ENCODE measurements around the gene C2CD4A. TPM values are rescaled to one million over a fixed set of nuclear protein-coding genes. Genes with fewer than 3 reads are reported as not detected.

Gene C2CD4A
- total RNA-seq, 1 experiment from 2014 or later = not detected

- H3K27ac ChIP-seq = no peak overlapping the region
- H3K4me3 ChIP-seq = no peak overlapping the region
- H3K4me1 ChIP-seq (replicated peaks) = no peaks in the 10 kb centered on the region
- DNase-seq (ENCODE audit: low read depth in 1 of 2, low spot score in 2 of 2) = no peak
- H3K27me3 ChIP-seq (replicated peaks) = no peaks in the 10 kb centered on the region
- H3K9me3 ChIP-seq (replicated peaks) = no peaks in the 10 kb centered on the region
- H3K36me3 ChIP-seq = no peaks in the 10 kb centered on the region
Measured at GRCh38 chr15:62053439-62054085, 13.2 kb upstream of the C2CD4A start.

- H3K4me1 ChIP-seq (replicated peaks) = peaks cover 5% of the 10 kb centered on the region
- DNase-seq (ENCODE audit: low read depth in 1 of 2, low spot score in 2 of 2) = no peak
- H3K27ac ChIP-seq = no peak overlapping the region
- no peaks in the 10 kb centered on the region for H3K27me3 ChIP-seq (replicated peaks)
- peaks cover 4% of the 10 kb centered on the region; the same call in 1 of the 2 replicates for H3K36me3 ChIP-seq
- no peak overlapping the region for H3K4me3 ChIP-seq
- H3K9me3 ChIP-seq (replicated peaks) = no peaks in the 10 kb centered on the region
Measured at GRCh38 chr15:62054979-62055378, 11.8 kb upstream of the C2CD4A start.

GRCh38 chr15:62057341-62057980, 9.3 kb upstream of the C2CD4A start:
- Histone ChIP-seq H3K9me3 (replicated peaks) (no peaks in the 10 kb centered on the region), H3K4me3 (no peak overlapping the region), H3K27me3 (replicated peaks) (peaks cover 14% of the 10 kb centered on the region), H3K27ac (no peak overlapping the region), H3K36me3 (peaks cover 6% of the 10 kb centered on the region; the same call in 1 of the 2 replicates), H3K4me1 (replicated peaks) (peaks cover 10% of the 10 kb centered on the region)
- no peak for DNase-seq (ENCODE audit: low read depth in 1 of 2, low spot score in 2 of 2)

- H3K4me1 ChIP-seq (replicated peaks) = peaks cover 10% of the 10 kb centered on the region
- H3K27ac ChIP-seq = no peak overlapping the region
- no peaks in the 10 kb centered on the region for H3K9me3 ChIP-seq (replicated peaks)
- DNase-seq (ENCODE audit: low read depth in 1 of 2, low spot score in 2 of 2) = no peak
- H3K27me3 ChIP-seq (replicated peaks) = peaks cover 21% of the 10 kb centered on the region
- peaks cover 6% of the 10 kb centered on the region; the same call in 1 of the 2 replicates for H3K36me3 ChIP-seq
- no peak overlapping the region for H3K4me3 ChIP-seq
Measured at GRCh38 chr15:62058327-62059028, 8.3 kb upstream of the C2CD4A start.

GRCh38 chr15:62059108-62059815, 7.5 kb upstream of the C2CD4A start:
- Histone ChIP-seq H3K27me3 (replicated peaks) (peaks cover 28% of the 10 kb centered on the region), H3K27ac (peak overlapping the region; percentile 11; the same call in 1 of the 2 replicates), H3K9me3 (replicated peaks) (no peaks in the 10 kb centered on the region), H3K4me1 (replicated peaks) (peaks cover 10% of the 10 kb centered on the region), H3K4me3 (peak overlapping the region; percentile 73), H3K36me3 (peaks cover 6% of the 10 kb centered on the region; the same call in 1 of the 2 replicates)
- no peak for DNase-seq (ENCODE audit: low read depth in 1 of 2, low spot score in 2 of 2)

- no peaks in the 10 kb centered on the region for H3K9me3 ChIP-seq (replicated peaks)
- H3K27ac ChIP-seq = peak overlapping the region; percentile 11; the same call in 1 of the 2 replicates
- H3K27me3 ChIP-seq (replicated peaks) = peaks cover 28% of the 10 kb centered on the region
- H3K4me1 ChIP-seq (replicated peaks) = peaks cover 10% of the 10 kb centered on the region
- H3K4me3 ChIP-seq = peak overlapping the region; percentile 73
- H3K36me3 ChIP-seq = peaks cover 6% of the 10 kb centered on the region; the same call in 1 of the 2 replicates
- DNase-seq (ENCODE audit: low read depth in 1 of 2, low spot score in 2 of 2) = peak; percentile 69 to 75
Measured at GRCh38 chr15:62059816-62060112, 7.0 kb upstream of the C2CD4A start.

GRCh38 chr15:62060113-62060895, 6.5 kb upstream of the C2CD4A start, which contains the start of gene VPS13C:
Gene VPS13C (minus strand): TSS chr15:62060447. CDS start chr15:62060374, 73 bp downstream.
- H3K27me3 ChIP-seq (replicated peaks) = peaks cover 30% of the 10 kb centered on the region
- no peaks in the 10 kb centered on the region for H3K9me3 ChIP-seq (replicated peaks)
- H3K4me3 ChIP-seq = peak within 1 kb of the TSS; percentile 73
- peak; percentile 90 to 93 for DNase-seq (ENCODE audit: low read depth in 1 of 2, low spot score in 2 of 2)
- H3K27ac ChIP-seq = peak within 1 kb of the TSS; percentile 11; the same call in 1 of the 2 replicates
- peaks cover 10% of the 10 kb centered on the region for H3K4me1 ChIP-seq (replicated peaks)
- H3K36me3 ChIP-seq = peaks cover 6% of the 10 kb centered on the region; the same call in 1 of the 2 replicates

GRCh38 chr15:62060896-62061280, 5.9 kb upstream of the C2CD4A start:
- Histone ChIP-seq H3K9me3 (replicated peaks) (no peaks in the 10 kb centered on the region), H3K27me3 (replicated peaks) (peaks cover 36% of the 10 kb centered on the region), H3K4me1 (replicated peaks) (peaks cover 10% of the 10 kb centered on the region), H3K27ac (no peak overlapping the region), H3K4me3 (peak overlapping the region; percentile 73), H3K36me3 (peaks cover 6% of the 10 kb centered on the region; the same call in 1 of the 2 replicates)
- no peak for DNase-seq (ENCODE audit: low read depth in 1 of 2, low spot score in 2 of 2)

- H3K27me3 ChIP-seq (replicated peaks) = peaks cover 55% of the 10 kb centered on the region
- DNase-seq (ENCODE audit: low read depth in 1 of 2, low spot score in 2 of 2) = no peak
- H3K4me1 ChIP-seq (replicated peaks) = peaks cover 24% of the 10 kb centered on the region
- H3K4me3 ChIP-seq = no peak overlapping the region
- H3K9me3 ChIP-seq (replicated peaks) = no peaks in the 10 kb centered on the region
- no peak overlapping the region for H3K27ac ChIP-seq
- H3K36me3 ChIP-seq = peaks cover 6% of the 10 kb centered on the region; the same call in 1 of the 2 replicates
Measured at GRCh38 chr15:62063825-62064635, 2.7 kb upstream of the C2CD4A start.

- Histone ChIP-seq H3K27me3 (replicated peaks) (peaks cover 40% of the 10 kb centered on the region), H3K9me3 (replicated peaks) (no peaks in the 10 kb centered on the region), H3K36me3 (no peaks in the 10 kb centered on the region), H3K27ac (no peak overlapping the region), H3K4me3 (peak overlapping the region; percentile 41), H3K4me1 (replicated peaks) (peaks cover 15% of the 10 kb centered on the region)
- peak in 1 of 2 experiments; percentile 4 for DNase-seq (ENCODE audit: low read depth in 1 of 2, low spot score in 2 of 2)
Measured at GRCh38 chr15:62067448-62068044, 769 bp downstream of the C2CD4A start.

GRCh38 chr15:62068071-62068809, 1.5 kb downstream of the C2CD4A start:
- Histone ChIP-seq H3K4me1 (replicated peaks) (peaks cover 15% of the 10 kb centered on the region), H3K4me3 (peak overlapping the region; percentile 41), H3K36me3 (no peaks in the 10 kb centered on the region), H3K9me3 (replicated peaks) (no peaks in the 10 kb centered on the region), H3K27ac (no peak overlapping the region), H3K27me3 (replicated peaks) (peaks cover 37% of the 10 kb centered on the region)
- DNase-seq (ENCODE audit: low read depth in 1 of 2, low spot score in 2 of 2) = peak; percentile 57 to 69

Data from SJSA1 (cell line).